GM18868 (cell line): ENCODE data around the gene CCDC15.
A peak's percentile ranks its signal among the peaks of the same experiment; 100 is the strongest.

Source experiments
- ATAC-seq: cut with Tn5 transposase; IDR thresholded peaks from one replicate; pipeline ENCODE4 v1.9.1; 2021; ENCODE audit warnings: mild to moderate bottlenecking, moderate library complexity; ENCODE audit not compliant: unreplicated experiment

The CCDC15 gene, protein sequence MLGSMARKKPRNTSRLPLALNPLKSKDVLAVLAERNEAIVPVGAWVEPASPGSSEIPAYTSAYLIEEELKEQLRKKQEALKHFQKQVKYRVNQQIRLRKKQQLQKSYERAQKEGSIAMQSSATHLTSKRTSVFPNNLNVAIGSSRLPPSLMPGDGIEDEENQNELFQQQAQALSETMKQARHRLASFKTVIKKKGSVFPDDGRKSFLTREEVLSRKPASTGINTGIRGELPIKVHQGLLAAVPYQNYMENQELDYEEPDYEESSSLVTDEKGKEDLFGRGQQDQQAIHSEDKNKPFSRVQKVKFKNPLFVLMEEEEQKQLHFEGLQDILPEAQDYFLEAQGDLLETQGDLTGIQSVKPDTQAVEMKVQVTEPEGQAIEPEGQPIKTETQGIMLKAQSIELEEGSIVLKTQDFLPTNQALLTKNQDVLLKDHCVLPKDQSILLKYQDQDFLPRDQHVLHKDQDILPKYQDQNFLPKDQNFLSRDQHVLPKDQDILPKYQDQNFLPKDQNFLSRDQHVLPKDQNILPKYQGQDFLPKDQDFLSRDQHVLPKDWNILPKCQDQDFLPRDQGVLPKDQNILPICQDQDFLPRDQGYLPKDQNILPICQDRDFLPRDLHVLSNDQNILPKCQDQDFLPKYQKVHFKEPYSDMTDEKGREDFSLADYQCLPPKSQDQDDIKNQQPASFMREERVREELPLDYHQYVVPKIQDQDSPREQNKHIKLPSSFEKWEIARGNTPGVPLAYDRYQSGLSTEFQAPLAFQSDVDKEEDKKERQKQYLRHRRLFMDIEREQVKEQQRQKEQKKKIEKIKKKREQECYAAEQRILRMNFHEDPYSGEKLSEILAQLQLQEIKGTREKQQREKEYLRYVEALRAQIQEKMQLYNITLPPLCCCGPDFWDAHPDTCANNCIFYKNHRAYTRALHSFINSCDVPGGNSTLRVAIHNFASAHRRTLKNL

DNA sequence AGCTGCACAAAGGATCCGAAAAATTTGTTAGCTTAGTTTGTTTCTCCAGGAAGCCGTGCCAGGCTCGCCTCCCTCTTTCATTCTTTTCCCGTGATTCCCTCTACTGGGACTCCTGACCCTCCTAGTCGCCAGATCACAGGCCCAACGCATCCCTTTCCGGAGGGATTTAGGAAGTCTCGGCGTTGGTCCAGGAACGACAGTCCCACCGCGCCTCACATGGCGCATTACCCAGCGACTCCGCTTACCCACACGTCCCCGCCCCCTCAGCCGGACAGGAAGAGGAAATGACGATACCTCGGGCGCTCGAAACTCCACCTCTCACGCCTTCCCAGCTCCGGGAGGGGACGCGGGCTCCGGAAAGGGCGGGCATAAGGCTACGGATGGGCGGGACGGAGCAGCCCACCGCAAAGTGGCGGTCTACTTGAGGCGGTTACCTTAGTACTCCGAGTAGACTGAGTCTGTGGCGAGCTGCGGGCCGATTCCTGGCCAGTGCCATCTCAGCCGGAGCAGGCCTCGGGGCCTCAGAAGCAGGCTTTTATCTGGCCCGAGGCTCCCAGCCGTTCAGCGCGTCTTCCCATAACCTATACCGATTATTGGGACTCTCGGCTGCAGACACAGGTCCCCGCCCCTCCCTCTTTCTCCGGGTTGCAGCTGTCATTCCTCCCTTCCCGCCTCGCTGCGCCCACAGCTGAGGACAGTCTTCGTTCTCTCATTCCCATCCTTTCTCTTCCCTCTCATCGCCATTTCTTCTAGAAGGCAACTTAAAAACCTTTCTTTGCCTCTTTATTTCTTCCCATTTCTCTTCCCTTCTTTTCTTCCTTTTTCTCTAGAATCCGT, at the start of gene CCDC15:
TSS of gene CCDC15 (plus strand) at position 450 of the 837 bp plus-strand sequence. CDS start 531 bp downstream, outside the sequence.
- peak; percentile 99 for ATAC-seq

DNA sequence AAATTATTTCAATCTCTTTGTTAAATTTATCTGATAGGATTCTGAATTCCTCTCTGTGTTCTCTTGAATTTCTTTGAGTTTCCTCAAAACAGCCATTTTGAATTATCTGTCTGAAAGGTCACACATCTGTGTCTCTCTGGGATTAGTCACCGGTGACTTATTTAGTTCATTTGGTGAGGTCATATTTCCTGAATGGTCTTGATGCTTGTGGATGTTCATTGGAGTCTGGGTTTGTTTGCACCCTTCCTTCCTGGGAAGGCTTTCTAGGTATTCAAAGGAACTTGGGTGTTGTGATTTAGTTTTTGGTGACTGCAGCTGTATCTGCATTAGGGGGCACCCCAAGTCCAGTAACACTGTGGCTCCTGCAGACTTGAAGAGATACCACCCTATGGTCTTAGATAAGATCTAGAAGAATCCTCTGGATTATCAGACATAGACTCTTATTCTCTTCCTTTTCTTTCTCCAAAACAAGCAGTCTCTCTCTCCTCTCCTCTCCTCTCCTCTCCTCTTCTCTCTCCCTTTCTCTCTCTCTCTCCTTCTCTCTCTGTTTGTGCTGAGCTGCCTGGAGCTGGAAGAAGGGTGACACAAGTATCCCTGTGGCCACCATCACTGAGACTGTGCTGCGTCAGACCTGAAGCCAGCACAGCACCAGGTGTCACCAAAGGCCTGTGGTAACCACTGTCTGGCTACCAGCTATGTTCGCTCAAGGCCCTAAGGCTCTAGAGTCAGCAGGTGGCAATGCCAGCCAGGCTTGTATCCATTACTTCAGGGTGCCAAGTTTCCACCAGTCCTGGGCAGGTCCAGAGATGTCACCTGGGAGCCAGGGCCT, 38.2 kb upstream of the CCDC15 start:
- ATAC-seq: no peak

DNA sequence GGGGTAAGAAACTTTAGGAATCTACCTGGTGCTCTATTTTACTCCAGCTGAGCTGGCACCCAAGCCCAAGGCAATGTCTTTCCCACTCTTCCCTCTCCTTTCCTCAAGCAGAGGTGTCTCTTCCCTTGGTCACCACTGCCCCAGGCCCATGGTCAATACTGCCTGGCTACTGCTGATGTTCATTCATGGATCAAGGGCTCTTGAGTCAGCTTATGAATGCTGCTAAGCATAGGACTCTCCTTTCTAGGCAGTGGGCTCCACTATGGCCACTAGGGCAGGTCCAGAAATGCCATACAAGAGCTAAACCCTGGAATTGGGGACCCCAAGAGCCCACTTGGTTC, 37.7 kb upstream of the CCDC15 start:
- no peak for ATAC-seq

DNA sequence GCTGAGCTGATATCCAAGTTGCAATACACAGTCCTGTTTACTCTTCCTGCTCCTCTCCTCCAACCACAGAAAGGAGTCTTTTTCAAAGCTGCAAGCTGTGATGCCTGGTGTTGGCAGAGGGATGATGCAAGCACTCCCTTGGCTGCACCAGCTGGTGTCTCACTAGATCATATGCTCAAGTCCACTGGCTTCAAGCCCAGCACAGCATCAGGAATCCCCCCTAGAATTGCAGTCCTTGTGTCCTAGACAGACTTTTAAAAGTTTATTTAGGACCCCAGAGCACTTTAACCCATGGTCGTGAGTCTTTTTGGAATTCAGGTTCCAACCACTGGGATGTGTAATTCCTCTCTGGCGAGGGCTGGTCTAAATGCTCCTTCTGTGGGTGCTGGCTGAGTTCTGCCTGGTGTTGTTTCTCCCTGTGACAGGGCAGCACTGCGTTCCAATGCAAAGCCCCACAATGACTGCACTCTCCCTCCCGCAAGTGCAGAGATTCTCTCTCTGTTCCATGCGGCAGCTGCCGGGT, 36.8 kb upstream of the CCDC15 start:
- no peak for ATAC-seq

DNA sequence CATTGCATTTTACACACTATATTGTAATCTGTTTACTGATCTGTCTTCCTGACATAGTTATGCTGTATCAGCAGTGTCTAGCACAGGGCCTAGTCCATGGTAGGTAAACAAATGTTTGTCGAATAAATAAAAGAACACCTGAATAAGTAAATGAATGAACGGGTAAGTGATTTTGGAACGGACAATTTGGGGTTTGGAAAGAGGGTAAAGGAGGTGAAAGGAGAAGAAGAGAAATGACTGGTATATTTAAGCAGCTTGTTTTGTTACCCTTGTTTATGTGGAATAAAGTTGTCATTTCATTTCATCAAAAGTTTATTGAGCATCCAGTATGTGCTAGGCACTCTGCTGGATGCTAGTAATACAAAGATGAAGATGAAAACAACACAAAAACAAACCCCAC, 35.1 kb upstream of the CCDC15 start, which contains the start of gene HEPN1:
TSS of gene HEPN1 (plus strand) at position 301 of the 400 bp plus-strand sequence.
- no peak for ATAC-seq

DNA sequence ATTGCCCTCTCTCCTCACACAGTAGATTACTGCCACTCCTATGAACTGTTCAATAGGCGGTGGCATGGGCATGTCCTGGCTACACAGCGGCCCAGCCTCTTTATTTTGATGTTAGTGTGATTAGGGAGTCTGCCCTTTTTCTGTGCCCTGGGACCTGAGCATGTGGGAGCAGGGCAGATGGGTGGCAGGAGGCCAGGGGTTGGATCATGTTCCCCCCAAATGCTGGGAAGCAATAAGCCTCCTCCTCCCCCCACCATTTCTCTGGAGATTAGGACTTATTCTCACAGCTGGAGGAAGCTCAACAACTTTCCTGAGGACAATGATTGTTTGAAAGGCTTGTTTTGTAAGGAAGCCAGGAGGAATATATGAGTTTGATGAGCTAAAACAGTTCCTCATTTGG, 34.1 kb upstream of the CCDC15 start:
- no peak for ATAC-seq

DNA sequence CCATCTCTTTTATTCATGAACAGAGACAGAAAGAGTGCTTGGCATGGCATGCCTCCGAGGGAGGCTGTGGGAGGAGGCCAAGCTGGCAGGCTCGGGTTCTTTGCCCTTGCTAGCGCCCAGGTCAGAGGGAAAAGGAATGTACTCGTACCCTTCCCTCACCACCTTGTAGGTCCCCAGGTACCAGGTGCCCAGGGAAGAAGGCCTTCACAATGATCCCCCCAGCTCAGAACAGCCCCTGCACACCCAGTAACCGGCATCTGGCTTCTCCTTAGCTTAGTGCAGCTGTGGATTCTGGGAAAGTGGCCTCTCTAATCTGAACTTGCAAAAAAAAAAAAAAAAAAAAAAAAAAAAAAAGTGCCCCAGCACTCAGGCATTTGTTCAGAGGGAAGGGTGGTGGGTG, 33.6 kb upstream of the CCDC15 start:
- no peak for ATAC-seq

DNA sequence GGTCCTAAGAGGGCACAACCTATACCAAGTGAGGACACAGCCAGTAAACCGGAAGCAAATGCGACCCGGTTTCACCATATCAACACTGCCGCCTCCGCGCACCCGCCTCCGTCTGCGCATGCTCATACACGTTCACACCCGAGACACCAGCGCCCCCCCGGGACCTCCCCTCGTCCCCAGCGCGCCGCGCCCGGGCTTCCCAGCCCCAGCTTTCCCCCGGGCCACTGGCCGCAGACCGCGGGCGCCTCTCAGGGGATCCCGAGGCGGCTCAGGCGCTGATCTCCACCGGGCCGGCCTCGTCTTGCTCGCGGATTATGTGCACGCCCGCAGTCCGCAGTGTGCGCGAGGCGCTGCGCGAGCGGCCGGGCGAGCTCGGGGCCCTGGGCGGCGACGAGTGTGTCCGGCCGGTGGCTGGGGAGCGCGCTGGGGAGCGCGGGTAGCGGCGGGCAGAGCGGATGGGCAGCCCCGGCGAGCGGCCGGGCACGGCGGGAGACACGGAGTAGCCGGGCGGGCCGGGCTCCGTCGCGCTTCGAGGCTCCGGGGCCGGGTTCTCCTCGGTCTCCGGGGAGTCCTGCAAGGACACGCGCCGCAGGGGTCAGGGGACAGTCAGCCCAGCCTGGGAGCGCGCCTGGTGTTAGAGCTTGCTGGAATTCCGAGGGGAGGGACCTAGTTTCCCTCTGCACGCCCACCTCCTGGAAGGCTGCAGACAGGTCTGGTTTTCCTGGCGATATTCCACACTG, 33.0 kb upstream of the CCDC15 start:
- no peak for ATAC-seq

DNA sequence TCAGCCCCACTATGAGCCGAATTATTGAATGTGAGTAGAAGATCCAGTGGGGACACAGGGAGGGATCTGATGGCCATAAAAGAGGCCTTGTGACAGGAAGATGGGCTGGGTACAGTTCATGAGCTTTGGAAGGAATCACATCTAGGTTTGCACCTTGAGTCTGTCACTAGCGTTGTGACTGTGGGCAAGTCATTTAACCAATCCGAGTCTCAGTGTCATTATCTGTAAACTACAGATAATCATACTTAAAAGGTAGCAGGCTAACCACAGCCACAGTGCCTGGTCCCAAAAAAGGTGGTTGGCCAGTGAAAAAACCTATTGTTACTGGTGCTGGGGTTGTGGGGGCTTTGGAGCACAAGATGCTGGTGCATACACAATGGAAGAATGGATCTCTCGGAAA, 31.2 kb upstream of the CCDC15 start:
- no peak for ATAC-seq

DNA sequence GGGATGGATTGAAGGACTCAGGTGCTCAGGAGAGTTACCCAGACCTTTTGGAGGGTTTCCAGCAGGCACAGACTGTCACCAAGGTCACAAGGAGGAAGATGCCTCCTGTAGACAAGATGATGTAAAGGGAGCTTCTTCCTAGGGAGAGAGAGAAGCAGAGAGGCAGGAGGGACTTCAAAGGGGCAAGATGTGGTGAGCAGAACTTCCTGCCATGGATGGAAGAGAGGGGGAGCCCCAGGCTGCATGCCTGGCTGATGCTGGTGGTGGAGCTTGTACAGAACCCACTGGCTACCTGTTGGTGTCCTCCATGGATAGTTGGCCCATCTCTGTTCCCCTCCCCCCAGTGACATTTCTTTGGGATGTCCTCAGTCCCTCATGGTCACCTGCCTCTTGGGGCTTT, 30.7 kb upstream of the CCDC15 start:
- ATAC-seq: no peak

DNA sequence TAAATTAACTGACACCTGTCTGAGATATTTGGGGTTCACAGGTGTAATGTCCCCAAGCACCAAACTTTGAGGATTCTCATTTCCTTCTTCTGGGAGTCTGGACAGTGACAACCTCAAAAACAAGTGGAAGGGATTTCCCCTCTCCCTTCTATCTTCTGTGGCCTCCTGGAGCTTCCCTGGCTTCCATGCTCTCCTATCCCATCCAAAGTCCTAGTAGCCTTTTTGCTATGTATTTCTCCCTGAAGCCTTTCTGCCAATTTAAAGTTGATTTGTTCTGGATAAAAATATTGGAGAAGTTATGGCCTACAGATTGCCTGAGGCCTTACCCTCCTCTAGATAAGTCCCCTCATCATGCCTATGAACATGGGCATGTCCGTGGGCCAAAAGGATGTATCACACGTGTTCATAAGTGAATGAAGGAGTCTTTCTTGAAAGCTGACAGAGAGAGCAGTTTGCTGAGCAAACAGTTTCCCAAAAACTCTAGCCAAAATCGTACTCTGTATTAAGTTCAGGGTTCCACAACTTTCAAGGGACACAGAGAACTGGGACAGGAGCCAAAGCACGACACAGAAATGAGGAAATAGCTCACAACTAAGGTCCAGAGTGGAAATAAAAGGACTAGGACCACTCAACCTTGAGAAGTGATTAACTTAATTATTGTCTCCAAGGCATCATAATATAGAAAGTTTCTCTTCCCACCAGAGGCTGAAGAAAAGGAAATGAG, 24.9 kb upstream of the CCDC15 start:
- no peak for ATAC-seq

DNA sequence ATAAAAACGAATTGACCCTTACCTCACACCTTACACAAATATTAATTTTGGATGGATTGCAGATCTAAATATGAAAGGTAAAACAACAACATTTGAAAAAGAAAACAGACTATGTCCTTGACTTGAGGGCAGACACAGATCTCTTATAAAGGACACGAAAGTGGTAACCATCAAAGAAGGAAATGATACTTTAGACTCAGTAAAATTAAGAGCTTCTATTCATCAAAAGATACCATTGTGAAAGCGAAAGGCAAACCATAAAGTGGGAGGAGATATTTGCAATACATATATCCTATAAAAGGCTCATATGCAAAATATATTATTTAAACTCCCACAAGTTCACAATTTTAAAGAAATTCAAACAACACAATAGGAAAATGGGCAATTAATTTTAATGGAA, 23.2 kb upstream of the CCDC15 start:
- ATAC-seq: peak; percentile 87

DNA sequence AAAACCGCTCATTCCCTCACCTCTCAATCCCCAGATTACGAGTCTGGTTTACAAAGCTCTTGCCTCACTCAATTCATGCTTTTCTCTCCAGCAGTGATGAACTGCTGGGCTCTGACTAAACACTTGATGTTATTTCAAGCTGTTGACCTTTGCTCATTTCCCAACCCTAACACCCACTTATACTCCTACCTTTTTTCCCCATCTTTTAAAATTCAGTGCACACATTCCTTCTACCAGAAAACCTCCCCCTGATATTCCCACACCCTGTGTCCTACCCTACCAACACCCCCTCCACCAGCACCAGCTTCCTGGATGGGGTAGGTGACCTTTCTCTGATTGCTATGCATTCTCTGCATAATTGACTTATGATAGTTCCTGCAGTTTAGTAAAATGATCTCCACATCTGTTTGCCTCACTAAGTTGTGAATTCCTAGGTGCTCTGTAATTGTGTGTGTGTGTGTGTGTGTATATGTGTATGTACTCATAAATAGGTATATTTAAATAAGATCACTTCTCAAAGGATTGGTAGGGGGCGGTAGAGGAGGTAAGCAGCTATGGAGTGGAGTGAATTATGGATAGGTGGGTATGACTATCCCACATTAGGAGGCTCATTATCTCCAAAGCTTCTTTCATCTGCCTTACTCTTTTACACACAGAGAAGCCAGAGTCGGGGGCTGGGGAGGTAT, 19.0 kb upstream of the CCDC15 start:
- ATAC-seq: no peak

DNA sequence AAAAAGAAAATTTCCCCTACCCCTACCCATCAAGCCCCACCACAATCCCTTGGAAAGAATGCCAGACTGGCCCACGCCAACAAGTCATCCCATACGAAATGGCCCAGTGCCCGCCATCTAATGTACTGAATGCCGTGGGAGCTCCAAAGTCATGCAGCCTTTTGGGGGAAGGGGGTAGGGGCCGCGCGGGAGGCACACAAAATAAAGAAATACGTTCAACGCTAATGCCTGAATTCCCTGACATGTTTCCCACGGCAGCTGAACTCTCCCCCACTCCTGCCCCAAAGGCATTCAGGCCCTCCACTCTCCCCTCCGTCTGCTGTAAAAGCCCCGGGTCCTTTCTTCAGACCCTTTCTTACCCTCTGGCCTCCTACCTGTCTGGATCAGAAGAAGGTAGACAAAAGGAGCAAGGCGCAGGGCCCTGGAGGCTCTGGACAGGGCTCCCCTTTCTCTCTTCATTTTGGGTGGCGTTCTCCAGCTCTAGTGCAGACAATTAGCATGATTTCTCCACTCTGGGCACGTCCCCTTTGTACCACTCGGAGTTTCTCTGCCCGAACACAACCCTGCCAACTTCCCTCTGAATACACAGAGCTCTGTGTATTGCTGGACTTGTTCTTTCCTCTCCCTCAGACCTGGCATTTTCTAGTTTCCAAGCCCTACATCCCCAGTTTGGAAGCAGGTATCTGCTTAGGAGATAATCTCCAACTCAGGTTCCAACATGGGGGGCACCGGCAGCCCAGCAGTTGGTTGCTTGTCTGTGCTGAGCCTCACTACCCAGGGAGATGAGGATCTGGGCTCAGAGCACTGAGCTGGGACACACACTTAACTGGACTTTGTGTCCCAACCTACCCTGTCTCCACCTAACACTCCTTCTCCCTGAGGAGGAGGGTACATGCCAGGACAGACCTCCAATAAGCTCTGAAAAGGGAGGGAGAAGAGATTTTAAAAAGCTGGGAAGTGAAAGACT, 18.2 kb upstream of the CCDC15 start, which contains the start of gene HEPACAM:
TSS of gene HEPACAM (minus strand) at position 500 of the 967 bp plus-strand sequence. CDS start at position 459, 41 bp downstream.
- ATAC-seq: no peak

DNA sequence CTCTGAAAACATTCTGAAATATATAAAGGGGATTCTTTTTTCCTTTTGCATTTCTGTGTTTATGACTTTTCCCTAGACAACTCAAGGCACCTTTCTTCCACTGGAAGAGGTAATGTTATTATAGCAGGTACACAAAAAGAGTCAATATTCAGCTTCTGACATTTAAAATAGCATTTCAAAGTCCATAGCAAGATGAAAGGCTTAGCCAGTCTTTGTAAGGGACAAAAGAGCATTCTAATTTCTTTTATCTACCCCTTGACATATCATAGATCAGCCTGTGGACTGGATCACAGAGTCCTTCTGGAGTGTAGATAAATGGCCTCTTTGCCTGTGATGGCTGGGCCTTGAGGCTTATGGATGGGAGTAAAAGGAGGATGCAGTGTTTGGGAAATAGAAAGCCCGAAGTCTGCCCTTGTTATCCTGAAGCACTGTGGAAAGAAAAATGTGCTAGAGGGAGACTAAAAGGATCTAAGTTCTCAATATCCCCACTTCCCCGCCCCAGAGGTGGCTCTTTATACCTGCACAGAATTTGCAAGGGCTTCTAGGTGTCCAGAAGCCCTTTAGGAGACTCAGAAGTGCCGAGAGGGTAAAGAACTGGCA, 16.6 kb upstream of the CCDC15 start:
- no peak for ATAC-seq

DNA sequence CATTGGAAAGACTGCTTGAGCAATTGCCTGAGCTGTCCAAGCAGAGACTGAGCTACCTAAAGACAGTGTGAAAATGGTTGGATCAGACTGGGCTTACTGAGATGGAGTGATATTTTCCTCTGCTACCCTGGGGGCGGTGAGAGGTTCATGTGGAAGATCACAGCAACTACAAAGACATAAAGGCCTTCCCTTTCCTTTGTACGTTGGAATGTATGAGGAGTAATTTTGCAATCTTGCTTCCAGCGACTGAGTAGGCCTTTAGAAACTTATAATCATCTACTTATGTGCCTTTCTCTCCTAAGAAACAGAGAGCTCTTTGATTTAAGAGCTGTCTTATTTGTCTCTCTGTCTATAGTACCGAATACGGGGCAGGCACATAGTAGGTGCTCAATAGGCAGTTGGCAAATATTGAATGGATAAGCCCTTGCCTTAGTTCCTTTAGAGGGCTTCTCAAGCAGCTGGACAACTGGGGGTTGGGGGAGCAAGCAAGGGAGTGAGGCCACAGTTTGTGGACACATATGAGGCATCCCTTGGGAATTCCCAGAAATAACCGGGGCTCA, 15.7 kb upstream of the CCDC15 start:
- ATAC-seq: no peak
